Midbrain (tissue), 1 donor: ENCODE measurements around the gene CAPN14.

ENCODE experiments used
- DNase-seq: peaks from one replicate; lab custom pipeline; 2025; lab: John Stamatoyannopoulos, UW

The CAPN14 gene

GRCh38 chr2:31140151-31140550 is 77.2 kb downstream of the CAPN14 start:
- DNase-seq = no peak

GRCh38 chr2:31139671-31140070 is 77.6 kb downstream of the CAPN14 start:
- DNase-seq = no peak

GRCh38 chr2:31138037-31138962 is 79.0 kb downstream of the CAPN14 start, which contains the start of gene GALNT14:
Gene GALNT14 (minus strand): TSS chr2:31138440. CDS start chr2:31138086, 354 bp downstream.
- DNase-seq = peak; percentile 71

GRCh38 chr2:31137211-31138036 is 79.9 kb downstream of the CAPN14 start:
- no peak for DNase-seq

- no peak for DNase-seq
Measured at GRCh38 chr2:31136732-31137131, 80.6 kb downstream of the CAPN14 start.

- no peak for DNase-seq
Measured at GRCh38 chr2:31136000-31136399, 81.3 kb downstream of the CAPN14 start.

- no peak for DNase-seq
Measured at GRCh38 chr2:31134480-31134879, 82.8 kb downstream of the CAPN14 start.

- DNase-seq = no peak
Measured at GRCh38 chr2:31132786-31133185, 84.5 kb downstream of the CAPN14 start.

- no peak for DNase-seq
Measured at GRCh38 chr2:31131871-31132270, 85.4 kb downstream of the CAPN14 start.

- DNase-seq = no peak
Measured at GRCh38 chr2:31129375-31130171, 87.7 kb downstream of the CAPN14 start.

GRCh38 chr2:31127931-31128330 is 89.4 kb downstream of the CAPN14 start:
- no peak for DNase-seq

GRCh38 chr2:31125918-31126695 is 91.2 kb downstream of the CAPN14 start:
- DNase-seq = no peak

GRCh38 chr2:31124904-31125303 is 92.4 kb downstream of the CAPN14 start:
- DNase-seq = no peak
